ENCODE data around the gene OPCML. TPM values are rescaled to one million over a fixed set of nuclear protein-coding genes. Genes with fewer than 3 reads are reported as not detected.
A peak's percentile ranks its signal among the peaks of the same experiment; 100 is the strongest.

Gene OPCML
- total RNA-seq, 1 experiment from 2014 or later = not detected

- no peak for DNase-seq (ENCODE audit: low read depth)
These were observed 761.3 kb downstream of the OPCML start for GRCh38 chr11:132770829-132771530.

- DNase-seq (ENCODE audit: low read depth) = no peak
These were observed 768.8 kb downstream of the OPCML start for GRCh38 chr11:132763503-132763902.

GRCh38 chr11:132755934-132756333 lies 776.4 kb downstream of the OPCML start:
- no peak for DNase-seq (ENCODE audit: low read depth)

GRCh38 chr11:132751516-132752250 lies 780.6 kb downstream of the OPCML start:
- DNase-seq (ENCODE audit: low read depth) = no peak

- DNase-seq (ENCODE audit: low read depth) = no peak
These were observed 786.0 kb downstream of the OPCML start for GRCh38 chr11:132746305-132746704.

- no peak for DNase-seq (ENCODE audit: low read depth)
These were observed 787.0 kb downstream of the OPCML start for GRCh38 chr11:132745306-132745705.

GRCh38 chr11:132744771-132745170 lies 787.5 kb downstream of the OPCML start:
- peak; percentile 3 for DNase-seq (ENCODE audit: low read depth)

GRCh38 chr11:132743601-132744000 lies 788.7 kb downstream of the OPCML start:
- DNase-seq (ENCODE audit: low read depth) = no peak

GRCh38 chr11:132742929-132743328 lies 789.4 kb downstream of the OPCML start:
- no peak for DNase-seq (ENCODE audit: low read depth)

- peak; percentile 67 for DNase-seq (ENCODE audit: low read depth)
These were observed 798.1 kb downstream of the OPCML start for GRCh38 chr11:132734217-132734616.

GRCh38 chr11:132728026-132728425 lies 804.3 kb downstream of the OPCML start:
- DNase-seq (ENCODE audit: low read depth) = no peak

- no peak for DNase-seq (ENCODE audit: low read depth)
These were observed 810.8 kb downstream of the OPCML start for GRCh38 chr11:132721526-132721925.

- no peak for DNase-seq (ENCODE audit: low read depth)
These were observed 812.6 kb downstream of the OPCML start for GRCh38 chr11:132719684-132720083.

- no peak for DNase-seq (ENCODE audit: low read depth)
These were observed 813.3 kb downstream of the OPCML start for GRCh38 chr11:132718711-132719671.

- no peak for DNase-seq (ENCODE audit: low read depth)
These were observed 814.5 kb downstream of the OPCML start for GRCh38 chr11:132717824-132718223.

GRCh38 chr11:132716037-132716436 lies 816.3 kb downstream of the OPCML start:
- DNase-seq (ENCODE audit: low read depth) = no peak

- DNase-seq (ENCODE audit: low read depth) = no peak
These were observed 817.4 kb downstream of the OPCML start for GRCh38 chr11:132714859-132715440.

GRCh38 chr11:132712466-132712865 lies 819.8 kb downstream of the OPCML start:
- DNase-seq (ENCODE audit: low read depth) = no peak

GRCh38 chr11:132704781-132705375 lies 827.4 kb downstream of the OPCML start:
- no peak for DNase-seq (ENCODE audit: low read depth)

- no peak for DNase-seq (ENCODE audit: low read depth)
These were observed 839.4 kb downstream of the OPCML start for GRCh38 chr11:132692891-132693290.

Measured in LHCN-M2 (cell line).